A673 (cell line): ENCODE data around the gene DDX56. TPM values are rescaled to one million over a fixed set of nuclear protein-coding genes. Genes with fewer than 3 reads are reported as not detected.

ENCODE experiments used
- BruUV-seq: library from RNA; stranded (reverse); fragments of 400-500 nt; replicated peaks from 2 replicates; lab custom pipeline; 2021; lab: Mats Ljungman, UMichigan
- CTCF ChIA-PET: fragments of 300-600 bp; sonication (Branson Sonifier 250); formaldehyde crosslinking; loops from one replicate; lab custom pipeline; 2022; ENCODE audit warnings: antibody characterized with exemption; lab: Charles Lee
- POLR2A ChIA-PET: fragments of 300-600 bp; sonication (Branson Sonifier 250); formaldehyde crosslinking; loops from one replicate; lab custom pipeline; 2022; ENCODE audit warnings: antibody characterized with exemption; ENCODE audit not compliant: low non-redundant PET; lab: Charles Lee
- DNase-seq: peaks from one replicate; pipeline ENCODE4 v3.0.0-alpha.2; 2015; ENCODE audit warnings: low spot score
- H3K27ac ChIP-seq: fragments of 200-600 bp; sonication (generic); 2 replicates; pipeline ENCODE4 v1.5.1; 2016; ENCODE audit warnings: mixed run types, low read depth, mild to moderate bottlenecking, mixed read lengths, antibody characterized with exemption, low read length; ENCODE audit not compliant: poor library complexity, severe bottlenecking
- H3K27me3 ChIP-seq: fragments of 200-600 bp; sonication (generic); replicated peaks from 2 replicates; pipeline ENCODE4 v1.6.1; 2017; ENCODE audit warnings: mixed run types, low read depth, mild to moderate bottlenecking, mixed read lengths, antibody characterized with exemption, low read length; ENCODE audit not compliant: insufficient read depth, poor library complexity
- H3K36me3 ChIP-seq: fragments of 200-600 bp; sonication (generic); 2 replicates; pipeline ENCODE4 v1.6.1; 2016; ENCODE audit warnings: mixed run types, mild to moderate bottlenecking, mixed read lengths, antibody characterized with exemption, low read length; ENCODE audit not compliant: insufficient read depth, poor library complexity, severe bottlenecking
- H3K4me1 ChIP-seq: fragments of 200-600 bp; sonication (generic); 2 replicates; pipeline ENCODE4 v1.6.1; 2017; ENCODE audit warnings: mixed run types, mild to moderate bottlenecking, mixed read lengths, antibody characterized with exemption, low read length; ENCODE audit not compliant: insufficient read depth, poor library complexity, severe bottlenecking
- H3K4me3 ChIP-seq: fragments of 200-600 bp; sonication (generic); 2 replicates; pipeline ENCODE4 v1.5.1; 2016; ENCODE audit warnings: low read depth, mixed run types, mild to moderate bottlenecking, mixed read lengths, low read length; ENCODE audit not compliant: poor library complexity, severe bottlenecking
- H3K9me3 ChIP-seq: fragments of 200-600 bp; sonication (generic); 2 replicates; pipeline ENCODE4 v1.6.1; 2016; ENCODE audit warnings: mixed run types, low read depth, mild to moderate bottlenecking, mixed read lengths, antibody characterized with exemption, low read length; ENCODE audit not compliant: poor library complexity, severe bottlenecking
- CTCF ChIP-seq: fragments of 300-800, 200-600 bp; sonication (generic); conservative IDR thresholded peaks from 2 replicates; pipeline ENCODE4 v1.5.1; 2017; ENCODE audit warnings: low read depth, mild to moderate bottlenecking, antibody characterized with exemption, low read length, moderate library complexity, mixed read lengths
- EZH2 ChIP-seq: fragments of 200-600 bp; sonication (generic); IDR thresholded peaks from 2 replicates; pipeline ENCODE4 v1.6.1; 2017; ENCODE audit warnings: borderline replicate concordance, low read depth, mild to moderate bottlenecking, mixed read lengths, antibody characterized with exemption, low read length; ENCODE audit not compliant: poor library complexity, severe bottlenecking
- intact Hi-C: fragments of 100-400 bp; cut with micrococcal nuclease; formaldehyde crosslinking; loops from one replicate; pipeline ENCODE4 v1.10.0; 2022; ENCODE audit not compliant: unreplicated experiment
- total RNA-seq: library from RNA; stranded (reverse); gene quantifications from 2 replicates; pipeline ENCODE4 v1.2.3, GENCODE V29; 2021

DDX56 gene
- total RNA-seq, 1 experiment from 2014 or later: 147 TPM

- ChIA-PET CTCF (no interaction called here), POLR2A (no interaction called here)
- Histone ChIP-seq H3K4me1 (no peaks in the 10 kb centered on the region), H3K27ac (no peak overlapping the region), H3K27me3 (no peaks in the 10 kb centered on the region), H3K9me3 (no peaks in the 10 kb centered on the region), H3K36me3 (no peaks in the 10 kb centered on the region), H3K4me3 (no peak overlapping the region)
- TF ChIP-seq CTCF (no peak), EZH2 (no peak)
- DNase-seq: no peak
- intact Hi-C loops: no loop called here
- BruUV-seq: no TSS peak
Measured at GRCh38 chr7:44539669-44540506, 33.8 kb downstream of the DDX56 start.

GRCh38 chr7:44538798-44539668, 34.7 kb downstream of the DDX56 start:
- intact Hi-C loops: no loop called here
- TF ChIP-seq CTCF (no peak), EZH2 (no peak)
- H3K27ac ChIP-seq: no peak overlapping the region
- H3K4me1 ChIP-seq: no peaks in the 10 kb centered on the region
- H3K4me3 ChIP-seq: no peak overlapping the region
- no peaks in the 10 kb centered on the region for H3K27me3 ChIP-seq
- H3K9me3 ChIP-seq: no peaks in the 10 kb centered on the region
- no TSS peak for BruUV-seq
- no peak for DNase-seq
- CTCF ChIA-PET: interaction anchor here (0.7 kb wide), 1 partner anchor 109 kb away, joined by 3 read pairs; no protein-coding TSS in a partner anchor
- no peaks in the 10 kb centered on the region for H3K36me3 ChIP-seq
- POLR2A ChIA-PET: no interaction called here

- BruUV-seq: no TSS peak
- no peak for TF ChIP-seq EZH2
- no peak for TF ChIP-seq CTCF
- H3K27ac ChIP-seq: no peak overlapping the region
Measured at GRCh38 chr7:44538093-44538797, 35.5 kb downstream of the DDX56 start.

More at GRCh38 chr7:44538093-44538797, 35.5 kb downstream of the DDX56 start:
- Histone ChIP-seq H3K4me1 (no peaks in the 10 kb centered on the region), H3K9me3 (no peaks in the 10 kb centered on the region), H3K4me3 (no peak overlapping the region), H3K36me3 (no peaks in the 10 kb centered on the region), H3K27me3 (no peaks in the 10 kb centered on the region)
- CTCF ChIA-PET: interaction anchor here (0.7 kb wide), 1 partner anchor 109 kb away, joined by 3 read pairs; no protein-coding TSS in a partner anchor
- POLR2A ChIA-PET: no interaction called here
- DNase-seq: no peak
- intact Hi-C loops: no loop called here
